Adrenal gland (tissue), 5 donors: ENCODE results near the gene CASP4.

Source experiments
- POLR2A ChIP-seq, 2 donors: fragments of 450-650 bp; IDR thresholded peaks; one replicate each; pipeline ENCODE4 v1.6.1; 2017; ENCODE audit warnings: antibody characterized with exemption in 2 of 2, mild to moderate bottlenecking in 2 of 2, moderate library complexity in 1 of 2
- TF ChIP-seq, protein P1 (sequence below), 6 experiments: fragments of 450-650 bp in 4 of 6; fragments of 200-600 bp in 2 of 6; sonication (generic) in 1 of 6; IDR thresholded peaks; 1 replicate in 5 of 6; 2 replicates in 1 of 6; pipeline versions ENCODE4 v1.5.1 to v1.8.0; 2016 to 2021; ENCODE audit warnings: antibody characterized with exemption in 6 of 6, mild to moderate bottlenecking in 2 of 6, moderate library complexity in 1 of 6
- donor health status: DM: no; HTN: no; CAD: no.

- TF ChIP-seq, protein P1, sequence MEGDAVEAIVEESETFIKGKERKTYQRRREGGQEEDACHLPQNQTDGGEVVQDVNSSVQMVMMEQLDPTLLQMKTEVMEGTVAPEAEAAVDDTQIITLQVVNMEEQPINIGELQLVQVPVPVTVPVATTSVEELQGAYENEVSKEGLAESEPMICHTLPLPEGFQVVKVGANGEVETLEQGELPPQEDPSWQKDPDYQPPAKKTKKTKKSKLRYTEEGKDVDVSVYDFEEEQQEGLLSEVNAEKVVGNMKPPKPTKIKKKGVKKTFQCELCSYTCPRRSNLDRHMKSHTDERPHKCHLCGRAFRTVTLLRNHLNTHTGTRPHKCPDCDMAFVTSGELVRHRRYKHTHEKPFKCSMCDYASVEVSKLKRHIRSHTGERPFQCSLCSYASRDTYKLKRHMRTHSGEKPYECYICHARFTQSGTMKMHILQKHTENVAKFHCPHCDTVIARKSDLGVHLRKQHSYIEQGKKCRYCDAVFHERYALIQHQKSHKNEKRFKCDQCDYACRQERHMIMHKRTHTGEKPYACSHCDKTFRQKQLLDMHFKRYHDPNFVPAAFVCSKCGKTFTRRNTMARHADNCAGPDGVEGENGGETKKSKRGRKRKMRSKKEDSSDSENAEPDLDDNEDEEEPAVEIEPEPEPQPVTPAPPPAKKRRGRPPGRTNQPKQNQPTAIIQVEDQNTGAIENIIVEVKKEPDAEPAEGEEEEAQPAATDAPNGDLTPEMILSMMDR (IDR thresholded peaks at IDR 0.05) = no peak
- no peak for TF ChIP-seq POLR2A (IDR thresholded peaks at IDR 0.05)
Observed at GRCh38 chr11:104970756-104971155, 2.4 kb upstream of the CASP4 start.
